Activated CD4-positive, CD25-positive, alpha-beta regulatory T cell treated with anti-CD3 and anti-CD28 coated beads, Interleukin-2, amount 50 U/mL, for 24 hours (primary cell): ENCODE data around the gene BTBD18.

ENCODE experiments used
- ATAC-seq, 2 donors: fragments of 150-1000 bp; cut with Tn5 transposase; one replicate each; pipeline ENCODE4 v1.10.0; 2021; ENCODE audit warnings: mild to moderate bottlenecking in 1 of 2, moderate library complexity in 1 of 2

BTBD18 gene

GRCh38 chr11:57751676-57752253, at the start of gene BTBD18:
BTBD18 (minus strand) TSS chr11:57751819; CDS start chr11:57751188, 631 bp downstream.
- ATAC-seq: no peak

GRCh38 chr11:57801183-57801485, 49.5 kb upstream of the BTBD18 start:
- ATAC-seq: no peak

GRCh38 chr11:57800444-57801182, 49.0 kb upstream of the BTBD18 start:
- peak; percentile 72 to 83 for ATAC-seq

- peak in 1 of 2 donors; percentile 13 for ATAC-seq
These were observed 47.4 kb upstream of the BTBD18 start for GRCh38 chr11:57798905-57799559.

GRCh38 chr11:57793351-57794115, 41.9 kb upstream of the BTBD18 start:
- no peak for ATAC-seq

GRCh38 chr11:57792870-57793269, 41.3 kb upstream of the BTBD18 start:
- ATAC-seq: no peak

GRCh38 chr11:57792060-57792541, 40.5 kb upstream of the BTBD18 start:
- peak; percentile 97 to 99 for ATAC-seq

GRCh38 chr11:57791321-57792059, 39.9 kb upstream of the BTBD18 start:
- ATAC-seq: no peak

GRCh38 chr11:57788703-57789088, 37.1 kb upstream of the BTBD18 start:
- ATAC-seq: no peak

- no peak for ATAC-seq
These were observed 36.5 kb upstream of the BTBD18 start for GRCh38 chr11:57787920-57788702.

- ATAC-seq: no peak
These were observed 35.5 kb upstream of the BTBD18 start for GRCh38 chr11:57787006-57787604.

- ATAC-seq: no peak
These were observed 34.8 kb upstream of the BTBD18 start for GRCh38 chr11:57786436-57786835.

- ATAC-seq: no peak
These were observed 33.5 kb upstream of the BTBD18 start for GRCh38 chr11:57785072-57785471.

- ATAC-seq: no peak
These were observed 29.9 kb upstream of the BTBD18 start for GRCh38 chr11:57781529-57781943.

GRCh38 chr11:57779276-57779675, 27.7 kb upstream of the BTBD18 start:
- ATAC-seq: no peak

GRCh38 chr11:57778318-57779037, 26.9 kb upstream of the BTBD18 start:
- ATAC-seq: no peak

GRCh38 chr11:57777969-57778317, 26.3 kb upstream of the BTBD18 start:
- ATAC-seq: no peak

GRCh38 chr11:57776577-57777210, 25.1 kb upstream of the BTBD18 start:
- ATAC-seq: no peak

GRCh38 chr11:57776031-57776521, 24.5 kb upstream of the BTBD18 start:
- no peak for ATAC-seq

- ATAC-seq: no peak
These were observed 23.9 kb upstream of the BTBD18 start for GRCh38 chr11:57775491-57775890.
